ENCODE results near the gene KRT86.

Gene KRT86

GRCh38 chr12:52274521-52275120, at the start of gene KRT86:
KRT86 (plus strand) TSS chr12:52274645; CDS start chr12:52301917, 27,272 bp downstream.
- no peak for DNase-seq

- DNase-seq: no peak
Observed at GRCh38 chr12:52225752-52226151, 48.7 kb upstream of the KRT86 start.

GRCh38 chr12:52226446-52226845, 48.0 kb upstream of the KRT86 start:
- no peak for DNase-seq

- no peak for DNase-seq
Observed at GRCh38 chr12:52227606-52228166, 46.8 kb upstream of the KRT86 start.

GRCh38 chr12:52228366-52228765, 46.1 kb upstream of the KRT86 start:
- DNase-seq: no peak

- DNase-seq: no peak
Observed at GRCh38 chr12:52228931-52229330, 45.5 kb upstream of the KRT86 start.

GRCh38 chr12:52229836-52230343, 44.6 kb upstream of the KRT86 start:
- DNase-seq: no peak

- DNase-seq: no peak
Observed at GRCh38 chr12:52230364-52231281, 43.8 kb upstream of the KRT86 start.

- DNase-seq: no peak
Observed at GRCh38 chr12:52231305-52232202, 42.9 kb upstream of the KRT86 start.

- no peak for DNase-seq
Observed at GRCh38 chr12:52232203-52232673, 42.2 kb upstream of the KRT86 start.

- DNase-seq: no peak
Observed at GRCh38 chr12:52232674-52233461, 41.6 kb upstream of the KRT86 start, which contains the start of gene KRT7. KRT7 (plus strand) TSS chr12:52233243; CDS start chr12:52233297, 54 bp downstream.

- no peak for DNase-seq
Observed at GRCh38 chr12:52233462-52234207, 40.8 kb upstream of the KRT86 start.

GRCh38 chr12:52234223-52234810, 40.1 kb upstream of the KRT86 start:
- no peak for DNase-seq

- no peak for DNase-seq
Observed at GRCh38 chr12:52235001-52235764, 39.3 kb upstream of the KRT86 start.

GRCh38 chr12:52235822-52236361, 38.6 kb upstream of the KRT86 start:
- DNase-seq: no peak

GRCh38 chr12:52236386-52237050, 37.9 kb upstream of the KRT86 start:
- DNase-seq: no peak

GRCh38 chr12:52238207-52238840, 36.1 kb upstream of the KRT86 start:
- no peak for DNase-seq
